ENCODE data around the gene STXBP3. TPM values are rescaled to one million over a fixed set of nuclear protein-coding genes. Genes with fewer than 3 reads are reported as not detected.

Gene STXBP3
- total RNA-seq, 4 donors from 2014 or later: 18.4 to 39.4 (median 24.3) TPM

GRCh38 chr1:108728327-108728923, 18.0 kb upstream of the STXBP3 start:
- Histone ChIP-seq H3K36me3 (no peaks in the 10 kb centered on the region), H3K9me3 (no peaks in the 10 kb centered on the region), H3K27me3 (no peaks in the 10 kb centered on the region), H3K4me3 (no peak overlapping the region), H3K4me1 (no peaks in the 10 kb centered on the region), H3K27ac (no peak overlapping the region)
- DNase-seq (no peak), ATAC-seq (no peak)
- intact Hi-C loops (cut with DNase I; ENCODE audit: low total_unique reads) (no loop called here), in situ Hi-C loops (cut with MboI; ENCODE audit: low sequenced_read_pairs in 4 of 4) (no loop called here)
- no peak for TF ChIP-seq POLR2A (IDR thresholded peaks at IDR 0.05)
- no peak for TF ChIP-seq CTCF (IDR thresholded peaks at IDR 0.05 in 4 of 5, conservative IDR thresholded peaks at IDR 0.05 in 1 of 5)

- no peak for DNase-seq
- H3K4me1 ChIP-seq: no peaks in the 10 kb centered on the region
- intact Hi-C loops (cut with DNase I; ENCODE audit: low total_unique reads) (no loop called here), in situ Hi-C loops (cut with MboI; ENCODE audit: low sequenced_read_pairs in 4 of 4) (no loop called here)
- TF ChIP-seq POLR2A (IDR thresholded peaks at IDR 0.05) (no peak), CTCF (IDR thresholded peaks at IDR 0.05 in 4 of 5, conservative IDR thresholded peaks at IDR 0.05 in 1 of 5) (no peak)
- no peak overlapping the region for H3K27ac ChIP-seq
- H3K4me3 ChIP-seq: no peak overlapping the region
- H3K36me3 ChIP-seq: no peaks in the 10 kb centered on the region
- H3K27me3 ChIP-seq: no peaks in the 10 kb centered on the region
- no peak for ATAC-seq
- no peaks in the 10 kb centered on the region for H3K9me3 ChIP-seq
These were observed 17.0 kb upstream of the STXBP3 start for GRCh38 chr1:108729481-108729880.

GRCh38 chr1:108732398-108732797, 14.1 kb upstream of the STXBP3 start:
- Histone ChIP-seq H3K27me3 (no peaks in the 10 kb centered on the region), H3K27ac (no peak overlapping the region), H3K4me1 (no peaks in the 10 kb centered on the region), H3K9me3 (no peaks in the 10 kb centered on the region), H3K36me3 (no peaks in the 10 kb centered on the region), H3K4me3 (no peak overlapping the region)
- in situ Hi-C loops (cut with MboI; ENCODE audit: low sequenced_read_pairs in 4 of 4): no loop called here
- DNase-seq: no peak
- intact Hi-C loops (cut with DNase I; ENCODE audit: low total_unique reads): no loop called here
- ATAC-seq: no peak
- TF ChIP-seq POLR2A (IDR thresholded peaks at IDR 0.05): no peak
- no peak for TF ChIP-seq CTCF (IDR thresholded peaks at IDR 0.05 in 4 of 5, conservative IDR thresholded peaks at IDR 0.05 in 1 of 5)

GRCh38 chr1:108734171-108734865, 12.2 kb upstream of the STXBP3 start:
- DNase-seq (no peak), ATAC-seq (no peak)
- Histone ChIP-seq H3K27me3 (no peaks in the 10 kb centered on the region), H3K4me1 (no peaks in the 10 kb centered on the region), H3K4me3 (no peak overlapping the region), H3K27ac (no peak overlapping the region), H3K36me3 (no peaks in the 10 kb centered on the region), H3K9me3 (no peaks in the 10 kb centered on the region)
- in situ Hi-C loops (cut with MboI; ENCODE audit: low sequenced_read_pairs in 4 of 4) (no loop called here), intact Hi-C loops (cut with DNase I; ENCODE audit: low total_unique reads) (no loop called here)
- TF ChIP-seq CTCF (IDR thresholded peaks at IDR 0.05 in 4 of 5, conservative IDR thresholded peaks at IDR 0.05 in 1 of 5) (no peak), POLR2A (IDR thresholded peaks at IDR 0.05) (no peak)
